Trophoblast cell (in vitro differentiated cells and primary cell): ENCODE results near the gene PWP1.
"Not testable (repeated sequence)": the region's sequence is repeated elsewhere in the genome, so short reads cannot be mapped to it uniquely, and the experiment has no call there.

Experiments
- DNase-seq, 2 donors: peaks; one replicate each; pipeline ENCODE4 v3.0.0-alpha.2; 2016
- H2AFZ ChIP-seq: 2 replicates; pipeline ENCODE4 v1.6.1; 2013; ENCODE audit warnings: low read length, moderate library complexity, mild to moderate bottlenecking; ENCODE audit not compliant: insufficient read depth, poor library complexity
- H2AK5ac ChIP-seq: 2 replicates; pipeline ENCODE4 v1.6.1; 2013; ENCODE audit warnings: mild to moderate bottlenecking, low read length
- H2BK120ac ChIP-seq: 2 replicates; pipeline ENCODE4 v1.6.1; 2013; ENCODE audit warnings: low read length, mild to moderate bottlenecking, moderate library complexity; ENCODE audit not compliant: insufficient read depth, poor library complexity
- H2BK12ac ChIP-seq: 2 replicates; pipeline ENCODE4 v1.6.1; 2013; ENCODE audit warnings: mild to moderate bottlenecking, low read length, moderate library complexity
- H2BK5ac ChIP-seq: 2 replicates; pipeline ENCODE4 v1.6.1; 2013; ENCODE audit warnings: low read length, low read depth, moderate library complexity, mild to moderate bottlenecking; ENCODE audit not compliant: poor library complexity
- H3K14ac ChIP-seq: 2 replicates; pipeline ENCODE4 v1.6.1; 2013; ENCODE audit warnings: mild to moderate bottlenecking, low read length
- H3K18ac ChIP-seq: 2 replicates; pipeline ENCODE4 v1.6.1; 2013; ENCODE audit warnings: mild to moderate bottlenecking, low read length
- H3K23ac ChIP-seq: 2 replicates; pipeline ENCODE4 v1.6.1; 2013; ENCODE audit warnings: low read length
- H3K27ac ChIP-seq: 2 replicates; pipeline ENCODE4 v1.5.1; 2013; ENCODE audit warnings: low read depth, mild to moderate bottlenecking, inconsistent platforms, low read length, moderate library complexity
- H3K27me3 ChIP-seq: 2 replicates; pipeline ENCODE4 v1.6.1; 2013; ENCODE audit warnings: inconsistent platforms, mild to moderate bottlenecking, low read length, moderate library complexity; ENCODE audit not compliant: insufficient read depth
- H3K36me3 ChIP-seq, 2 experiments: 1 replicate in 1 of 2; 2 replicates in 1 of 2; pipeline ENCODE4 v1.6.1; 2013; ENCODE audit warnings: low read length in 2 of 2, mild to moderate bottlenecking in 2 of 2, moderate library complexity in 1 of 2; ENCODE audit not compliant: insufficient read depth in 2 of 2, control insufficient read depth in 1 of 2
- H3K4ac ChIP-seq: 2 replicates; pipeline ENCODE4 v1.6.1; 2013; ENCODE audit warnings: low read depth, mild to moderate bottlenecking, low read length, moderate library complexity
- H3K4me1 ChIP-seq, 2 experiments: 1 replicate in 1 of 2; 2 replicates in 1 of 2; pipeline ENCODE4 v1.6.1; 2013; ENCODE audit warnings: low read length in 2 of 2, mild to moderate bottlenecking in 2 of 2, moderate library complexity in 1 of 2; ENCODE audit not compliant: insufficient read depth in 2 of 2, control insufficient read depth in 1 of 2
- H3K4me2 ChIP-seq: 2 replicates; pipeline ENCODE4 v1.6.1; 2013; ENCODE audit warnings: inconsistent platforms, mild to moderate bottlenecking, low read length, moderate library complexity
- H3K4me3 ChIP-seq: 2 replicates; pipeline ENCODE4 v1.5.1; 2013; ENCODE audit warnings: mild to moderate bottlenecking, low read depth, low read length, inconsistent platforms
- H3K79me1 ChIP-seq: one replicate; pipeline ENCODE4 v1.6.1; 2013; ENCODE audit warnings: low read length
- H3K79me2 ChIP-seq: 2 replicates; pipeline ENCODE4 v1.6.1; 2013; ENCODE audit warnings: low read length, mild to moderate bottlenecking; ENCODE audit not compliant: control insufficient read depth, insufficient read depth, poor library complexity
- H3K9ac ChIP-seq: 2 replicates; pipeline ENCODE4 v1.6.1; 2013; ENCODE audit warnings: mild to moderate bottlenecking, low read length
- H3K9me3 ChIP-seq: 2 replicates; pipeline ENCODE4 v1.6.1; 2013; ENCODE audit warnings: low read depth, mild to moderate bottlenecking, control low read depth, inconsistent platforms, low read length; ENCODE audit not compliant: insufficient read depth
- H4K12ac ChIP-seq: 2 replicates; pipeline ENCODE4 v1.6.1; 2013; ENCODE audit warnings: low read depth, mild to moderate bottlenecking, low read length, moderate library complexity
- H4K8ac ChIP-seq: 2 replicates; pipeline ENCODE4 v1.6.1; 2013; ENCODE audit warnings: low read depth, mild to moderate bottlenecking, low read length, moderate library complexity
- H4K91ac ChIP-seq: one replicate; pipeline ENCODE4 v1.6.1; 2013; ENCODE audit warnings: low read depth, mild to moderate bottlenecking, low read length, moderate library complexity
- WGBS: extraction: QIAGEN DNeasy Blood & Tissue Kit; methylation state at CpG from one replicate; pipeline ENCODE4 v1.1.7; 2013; ENCODE audit warnings: missing lambda C conversion rate; ENCODE audit not compliant: insufficient read length, insufficient coverage; ENCODE audit errors: extremely low coverage; 5-methylcytosine and 5-hydroxymethylcytosine counted together

The PWP1 gene

DNA sequence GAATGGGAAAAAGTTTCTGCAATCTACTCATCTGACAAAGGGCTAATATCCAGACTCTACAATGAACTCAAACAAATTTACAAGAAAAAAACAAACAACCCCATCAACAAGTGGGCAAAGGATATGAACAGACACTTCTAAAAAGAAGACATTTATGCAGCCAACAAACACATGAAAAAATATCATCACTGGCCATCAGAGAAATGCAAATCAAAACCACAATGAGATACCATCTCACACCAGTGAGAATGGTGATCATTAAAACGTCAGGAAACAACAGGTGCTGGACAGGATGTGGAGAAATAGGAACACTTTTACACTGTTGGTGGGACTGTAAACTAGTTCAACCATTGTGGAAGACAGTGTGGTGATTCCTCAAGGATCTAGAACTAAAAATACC lies 41.7 kb downstream of the PWP1 start:
- H3K4me3 ChIP-seq, H2AK5ac ChIP-seq, H4K91ac ChIP-seq, H3K18ac ChIP-seq, H3K4me2 ChIP-seq, H3K27ac ChIP-seq, H3K79me2 ChIP-seq, H3K4me1 ChIP-seq, H3K9me3 ChIP-seq, H3K27me3 ChIP-seq, H3K9ac ChIP-seq, H4K8ac ChIP-seq, H2BK5ac ChIP-seq, H2BK12ac ChIP-seq, H3K79me1 ChIP-seq, H2AFZ ChIP-seq, H3K4ac ChIP-seq, H3K14ac ChIP-seq, DNase-seq, H2BK120ac ChIP-seq, H4K12ac ChIP-seq, H3K36me3 ChIP-seq, H3K23ac ChIP-seq: not testable (repeated sequence)
- no CpG with 5 or more reads among the region's 1 CpG for WGBS

DNA sequence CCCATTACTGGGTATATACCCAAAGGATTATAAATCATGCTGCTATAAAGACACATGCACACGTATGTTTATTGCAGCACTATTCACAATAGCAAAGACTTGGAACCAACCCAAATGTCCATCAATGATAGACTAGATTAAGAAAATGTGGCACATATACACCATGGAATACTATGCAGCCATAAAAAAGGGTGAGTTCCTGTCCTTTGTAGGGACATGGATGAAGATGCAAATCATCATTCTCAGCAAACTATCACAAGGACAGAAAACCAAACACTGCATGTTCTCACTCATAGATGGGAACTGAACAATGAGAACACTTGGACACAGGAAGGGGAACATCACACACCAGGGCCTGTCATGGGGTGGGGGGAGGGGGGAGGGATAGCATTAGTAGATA lies 42.1 kb downstream of the PWP1 start:
- not testable (repeated sequence) for H2BK12ac ChIP-seq, H2AFZ ChIP-seq, H3K14ac ChIP-seq, H3K27me3 ChIP-seq, H4K8ac ChIP-seq, H3K9me3 ChIP-seq, H3K4me1 ChIP-seq, H3K36me3 ChIP-seq, H3K18ac ChIP-seq, H3K4ac ChIP-seq, DNase-seq, H3K4me2 ChIP-seq, H3K27ac ChIP-seq, H3K4me3 ChIP-seq, H3K9ac ChIP-seq, H4K12ac ChIP-seq, H2AK5ac ChIP-seq, H3K23ac ChIP-seq, H3K79me2 ChIP-seq, H4K91ac ChIP-seq, H2BK5ac ChIP-seq, H3K79me1 ChIP-seq, H2BK120ac ChIP-seq
- no CpG with 5 or more reads among the region's 1 CpG for WGBS

DNA sequence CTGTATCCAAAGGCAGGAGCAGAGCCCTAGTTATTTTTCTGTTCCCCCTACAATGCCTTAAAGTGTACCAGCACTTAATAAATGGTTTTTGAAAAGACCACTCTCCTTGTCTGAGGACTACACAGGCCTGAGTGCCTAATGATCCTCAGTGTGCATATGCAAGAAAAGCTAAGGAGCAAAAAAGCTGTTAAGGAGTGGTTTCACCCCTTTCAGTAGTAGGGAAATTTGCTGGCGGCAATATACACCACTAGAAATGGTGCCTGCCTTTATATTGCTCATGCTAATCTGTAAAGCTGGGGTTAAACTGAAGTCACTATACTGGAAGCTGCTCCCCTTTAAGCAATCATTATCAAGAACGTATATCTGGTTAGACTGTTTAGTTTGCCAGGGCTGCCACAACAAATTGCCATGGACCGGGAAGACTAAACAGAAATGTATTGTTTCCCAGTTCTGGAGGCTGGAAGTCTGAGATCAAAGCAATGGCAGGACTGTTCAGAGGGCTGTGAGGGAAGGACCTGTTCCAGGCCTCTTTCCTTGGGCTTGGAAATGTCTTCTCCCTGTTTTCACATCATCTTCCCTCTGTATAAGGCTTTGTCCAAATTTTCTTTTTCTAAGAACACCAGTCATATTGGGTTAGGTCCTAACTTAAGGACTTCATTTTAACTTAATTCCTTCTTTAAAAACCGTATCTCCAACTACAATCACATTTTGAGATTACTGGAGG lies 45.2 kb downstream of the PWP1 start:
- DNase-seq: no peak
- no peak overlapping the region for H3K23ac ChIP-seq
- H3K4me2 ChIP-seq: no peak overlapping the region
- no peaks in the 10 kb centered on the region for H3K27me3 ChIP-seq
- no peak overlapping the region for H2AFZ ChIP-seq
- no peak overlapping the region for H2AK5ac ChIP-seq
- H3K18ac ChIP-seq: no peak overlapping the region
- H2BK120ac ChIP-seq: no peak overlapping the region
- H3K4me1 ChIP-seq: no peaks in the 10 kb centered on the region
- no peak overlapping the region for H4K91ac ChIP-seq
- no peak overlapping the region for H2BK12ac ChIP-seq
- H3K36me3 ChIP-seq: peaks cover 4 to 14% of the 10 kb centered on the region in 2 experiments
- H3K79me2 ChIP-seq: no peaks in the 10 kb centered on the region
- no peak overlapping the region for H3K4ac ChIP-seq
- no peaks in the 10 kb centered on the region for H3K79me1 ChIP-seq
- H3K9me3 ChIP-seq: no peaks in the 10 kb centered on the region
- no peak overlapping the region for H3K4me3 ChIP-seq
- WGBS: no CpG with 5 or more reads among the region's 4 CpGs
- H3K27ac ChIP-seq: no peak overlapping the region
- H3K9ac ChIP-seq: no peak overlapping the region
- H3K14ac ChIP-seq: no peak overlapping the region
- H2BK5ac ChIP-seq: no peak overlapping the region
- no peak overlapping the region for H4K8ac ChIP-seq
- H4K12ac ChIP-seq: no peak overlapping the region

DNA sequence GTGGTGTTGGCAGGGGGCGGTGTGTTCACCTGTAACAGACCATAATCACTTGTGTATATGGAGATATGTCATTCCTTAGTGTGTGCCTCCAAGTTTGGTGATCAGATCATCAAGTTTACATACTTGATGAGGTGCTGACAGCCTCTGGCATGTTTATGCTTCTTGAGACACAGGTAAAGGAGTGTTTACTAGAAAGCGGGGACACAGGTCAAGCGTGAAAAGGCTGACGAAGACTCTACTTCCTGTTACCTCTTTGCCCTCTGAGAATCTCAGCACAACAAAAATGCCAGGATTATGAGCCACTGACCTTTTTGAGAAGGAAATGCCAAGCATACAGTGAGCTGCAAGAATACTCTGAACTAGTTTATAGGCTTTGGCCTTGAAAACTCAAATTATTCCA lies 45.8 kb downstream of the PWP1 start:
- Histone ChIP-seq H3K79me1 (no peaks in the 10 kb centered on the region), H3K4me3 (no peak overlapping the region), H3K27me3 (no peaks in the 10 kb centered on the region), H3K36me3 (peaks cover 4 to 16% of the 10 kb centered on the region in 2 experiments), H3K4me2 (no peak overlapping the region), H3K79me2 (no peaks in the 10 kb centered on the region), H3K4me1 (no peaks in the 10 kb centered on the region), H2BK5ac (no peak overlapping the region), H3K4ac (no peak overlapping the region), H4K8ac (no peak overlapping the region), H3K23ac (no peak overlapping the region), H2BK12ac (no peak overlapping the region), H2AFZ (no peak overlapping the region), H2BK120ac (no peak overlapping the region), H4K12ac (no peak overlapping the region), H3K18ac (no peak overlapping the region), H3K27ac (no peak overlapping the region), H2AK5ac (no peak overlapping the region), H3K9ac (no peak overlapping the region), H3K9me3 (no peaks in the 10 kb centered on the region), H4K91ac (no peak overlapping the region), H3K14ac (no peak overlapping the region)
- no peak for DNase-seq
- no CpG with 5 or more reads among the region's 4 CpGs for WGBS
